Urinary bladder (tissue), 4 donors: ENCODE results near the gene GOSR2. TPM values are rescaled to one million over a fixed set of nuclear protein-coding genes. Genes with fewer than 3 reads are reported as not detected.
A peak's percentile ranks its signal among the peaks of the same experiment; 100 is the strongest.

Experiments
- DNase-seq: peaks from one replicate; pipeline ENCODE4 v3.0.0-alpha.2; 2015; ENCODE audit errors: extremely low spot score
- H3K27ac ChIP-seq: one replicate; pipeline ENCODE4 v1.5.1; 2013; ENCODE audit warnings: low read depth, mild to moderate bottlenecking, moderate library complexity
- H3K36me3 ChIP-seq: one replicate; pipeline ENCODE4 v1.6.1; 2013; ENCODE audit warnings: mild to moderate bottlenecking, moderate library complexity; ENCODE audit not compliant: insufficient read depth
- H3K4me1 ChIP-seq: one replicate; pipeline ENCODE4 v1.6.1; 2013; ENCODE audit warnings: mild to moderate bottlenecking, moderate library complexity; ENCODE audit not compliant: insufficient read depth
- H3K4me3 ChIP-seq: one replicate; pipeline ENCODE4 v1.5.1; 2013; ENCODE audit warnings: low read depth, low read length
- WGBS: extraction: QIAGEN DNeasy Blood & Tissue Kit; methylation state at CpG from one replicate; pipeline ENCODE4 v1.1.7; 2013; 5-methylcytosine and 5-hydroxymethylcytosine counted together
- polyA plus RNA-seq: library from polyadenylated mRNA; stranded (reverse); fragments of 200-250 nt; gene quantifications from one replicate; pipeline ENCODE4 v1.2.3, GENCODE V29; 2013
- total RNA-seq: library from RNA; depleted of rRNA; stranded (reverse); fragments of >200 nt; gene quantifications from one replicate; pipeline ENCODE4 v1.2.3, GENCODE V29; 2014
- donor health status: healthy with polysubstance abuse.
- donor health status: healthy.

GOSR2 gene
- total RNA-seq (45.9 TPM), polyA plus RNA-seq (34.4 TPM)

- WGBS = under 1% methylated on average over 52 of the region's 52 CpGs
- Histone ChIP-seq H3K4me1 (no peaks in the 10 kb centered on the region), H3K27ac (peak within 1 kb of the TSS; percentile 99), H3K4me3 (peak within 1 kb of the TSS; percentile 86), H3K36me3 (no peaks in the 10 kb centered on the region)
- DNase-seq = peak; percentile 87
Measured at GRCh38 chr17:46922804-46923635, at the start of gene GOSR2. Gene GOSR2, plus strand, starts transcription at chr17:46923160. Its CDS starts 33 bp downstream, at chr17:46923193.

GRCh38 chr17:46873941-46874645 is 48.9 kb upstream of the GOSR2 start:
- WGBS = 80% methylated on average over 7 of the region's 7 CpGs
- H3K36me3 ChIP-seq = no peaks in the 10 kb centered on the region
- H3K27ac ChIP-seq = no peak overlapping the region
- no peak overlapping the region for H3K4me3 ChIP-seq
- no peak for DNase-seq
- no peaks in the 10 kb centered on the region for H3K4me1 ChIP-seq

DNA sequence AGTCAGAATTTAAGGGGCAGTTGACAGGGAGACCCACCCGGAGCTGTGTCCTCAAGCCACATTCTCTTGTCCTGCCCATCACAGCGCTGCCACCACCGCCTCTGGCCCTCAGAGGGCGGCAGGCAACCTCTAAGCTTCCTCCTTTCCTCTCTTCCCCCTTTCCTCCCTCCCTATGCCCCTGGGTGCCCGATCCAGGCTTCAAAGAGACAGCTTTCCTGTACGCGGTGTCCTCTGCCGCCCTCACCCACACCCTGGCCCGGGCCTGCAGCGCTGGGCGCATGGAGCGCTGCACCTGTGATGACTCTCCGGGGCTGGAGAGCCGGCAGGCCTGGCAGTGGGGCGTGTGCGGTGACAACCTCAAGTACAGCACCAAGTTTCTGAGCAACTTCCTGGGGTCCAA is 48.1 kb upstream of the GOSR2 start:
- WGBS = 87% methylated on average over 16 of the region's 16 CpGs
- Histone ChIP-seq H3K4me1 (no peaks in the 10 kb centered on the region), H3K27ac (no peak overlapping the region), H3K36me3 (no peaks in the 10 kb centered on the region), H3K4me3 (no peak overlapping the region)
- DNase-seq = no peak

DNA sequence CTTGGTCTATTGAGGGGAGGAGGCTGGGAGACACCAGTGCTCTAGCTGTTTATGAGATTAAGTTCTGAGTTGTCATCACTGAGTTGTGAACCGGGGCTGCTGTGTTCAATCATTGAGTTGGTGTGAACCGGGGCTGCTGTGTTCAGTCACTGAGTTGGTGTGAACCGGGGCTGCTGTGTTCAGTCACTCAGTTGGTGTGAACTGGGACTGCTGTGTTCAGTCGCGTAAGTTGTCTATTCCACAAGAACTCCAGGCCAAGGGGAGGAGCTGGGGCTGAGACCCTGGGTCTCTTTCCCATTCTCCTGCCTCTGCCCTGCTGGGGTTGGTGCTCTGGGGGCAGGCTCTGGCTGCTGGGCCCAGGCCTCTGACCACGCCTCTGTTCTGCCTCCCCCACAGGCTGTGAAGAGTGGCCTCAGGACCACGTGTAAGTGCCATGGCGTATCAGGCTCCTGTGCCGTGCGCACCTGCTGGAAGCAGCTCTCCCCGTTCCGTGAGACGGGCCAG is 47.1 kb upstream of the GOSR2 start:
- Histone ChIP-seq H3K4me1 (no peaks in the 10 kb centered on the region), H3K36me3 (no peaks in the 10 kb centered on the region), H3K27ac (no peak overlapping the region), H3K4me3 (no peak overlapping the region)
- 82% methylated on average over 13 of the region's 13 CpGs for WGBS
- no peak for DNase-seq

- no peak for DNase-seq
- no peaks in the 10 kb centered on the region for H3K4me1 ChIP-seq
- H3K36me3 ChIP-seq = no peaks in the 10 kb centered on the region
- no peak overlapping the region for H3K27ac ChIP-seq
- no peak overlapping the region for H3K4me3 ChIP-seq
- 61% methylated on average over 12 of the region's 12 CpGs for WGBS
Measured at GRCh38 chr17:46876353-46876887, 46.5 kb upstream of the GOSR2 start.

- 75% methylated on average over 4 of the region's 4 CpGs for WGBS
- no peak overlapping the region for H3K27ac ChIP-seq
- H3K4me3 ChIP-seq = no peak overlapping the region
- DNase-seq = no peak
- H3K36me3 ChIP-seq = no peaks in the 10 kb centered on the region
- no peaks in the 10 kb centered on the region for H3K4me1 ChIP-seq
Measured at GRCh38 chr17:46876926-46877325, 46.0 kb upstream of the GOSR2 start.

- Histone ChIP-seq H3K27ac (no peak overlapping the region), H3K4me3 (no peak overlapping the region), H3K36me3 (no peaks in the 10 kb centered on the region), H3K4me1 (no peaks in the 10 kb centered on the region)
- WGBS = 68% methylated on average over 6 of the region's 6 CpGs
- no peak for DNase-seq
Measured at GRCh38 chr17:46877466-46877865, 45.5 kb upstream of the GOSR2 start.

GRCh38 chr17:46878055-46878454 is 44.9 kb upstream of the GOSR2 start:
- DNase-seq = no peak

GRCh38 chr17:46879101-46879500 is 43.9 kb upstream of the GOSR2 start:
- H3K36me3 ChIP-seq = no peaks in the 10 kb centered on the region
- H3K4me1 ChIP-seq = no peaks in the 10 kb centered on the region
- no peak for DNase-seq
- H3K4me3 ChIP-seq = no peak overlapping the region
- 75% methylated on average over 7 of the region's 7 CpGs for WGBS
- no peak overlapping the region for H3K27ac ChIP-seq

More at GRCh38 chr17:46878055-46878454, 44.9 kb upstream of the GOSR2 start:
- H3K4me1 ChIP-seq = no peaks in the 10 kb centered on the region
- no peak overlapping the region for H3K4me3 ChIP-seq
- H3K27ac ChIP-seq = no peak overlapping the region
- WGBS = 59% methylated on average over 6 of the region's 6 CpGs
- no peaks in the 10 kb centered on the region for H3K36me3 ChIP-seq

DNA sequence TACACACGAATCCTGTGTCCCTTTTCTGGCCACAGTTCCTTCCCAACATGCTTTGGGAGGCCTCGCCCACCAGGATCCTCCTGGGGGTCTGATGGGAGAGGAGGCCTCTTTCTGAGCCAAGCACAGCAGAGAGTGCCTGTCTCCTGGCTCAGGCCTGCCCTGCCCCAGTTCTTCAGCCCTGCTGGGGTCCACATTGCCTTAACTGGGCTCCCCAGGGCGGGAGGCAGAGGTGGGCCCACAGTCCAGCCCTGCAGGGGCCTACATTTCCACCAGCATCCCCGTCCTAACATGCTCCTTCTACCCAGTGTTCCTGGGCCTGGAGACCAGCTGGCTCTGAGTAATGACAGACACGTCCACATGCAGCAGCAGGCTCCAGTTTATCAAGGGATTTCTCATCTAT is 41.9 kb upstream of the GOSR2 start:
- WGBS = 70% methylated on average over 5 of the region's 5 CpGs
- H3K4me1 ChIP-seq = no peaks in the 10 kb centered on the region
- H3K36me3 ChIP-seq = no peaks in the 10 kb centered on the region
- H3K27ac ChIP-seq = no peak overlapping the region
- no peak overlapping the region for H3K4me3 ChIP-seq
- DNase-seq = no peak

DNA sequence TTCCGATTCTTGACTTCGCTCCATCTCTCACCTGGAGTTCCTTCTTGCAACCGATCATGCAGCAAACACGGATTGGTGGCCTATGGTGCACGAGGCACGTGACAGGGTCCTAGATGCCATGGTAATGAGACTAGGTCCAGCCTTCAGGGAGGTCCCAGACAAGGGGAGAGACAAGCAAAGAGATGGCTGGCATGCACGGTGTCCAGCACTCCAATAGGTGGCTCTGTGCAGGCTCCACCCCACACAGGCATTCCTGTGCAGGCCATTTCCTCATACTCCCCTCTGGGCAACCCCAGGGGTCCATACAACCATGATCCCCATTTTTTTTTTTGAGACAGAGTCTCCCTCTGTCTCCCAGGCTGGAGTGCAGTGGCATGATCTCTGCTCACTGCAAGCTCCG is 40.3 kb upstream of the GOSR2 start:
- no peak overlapping the region for H3K4me3 ChIP-seq
- WGBS = 84% methylated on average over 8 of the region's 8 CpGs
- H3K4me1 ChIP-seq = no peaks in the 10 kb centered on the region

GRCh38 chr17:46883871-46884520 is 39.0 kb upstream of the GOSR2 start:
- H3K4me3 ChIP-seq = no peak overlapping the region
- 34% methylated on average over 19 of the region's 19 CpGs for WGBS
- DNase-seq = no peak
- H3K27ac ChIP-seq = no peak overlapping the region
- no peaks in the 10 kb centered on the region for H3K4me1 ChIP-seq
- H3K36me3 ChIP-seq = no peaks in the 10 kb centered on the region

More for the DNA sequence above, 40.3 kb upstream of the GOSR2 start:
- H3K27ac ChIP-seq = no peak overlapping the region
- no peaks in the 10 kb centered on the region for H3K36me3 ChIP-seq
- DNase-seq = no peak

GRCh38 chr17:46884552-46884951 is 38.4 kb upstream of the GOSR2 start:
- WGBS = 77% methylated on average over 7 of the region's 7 CpGs
- H3K36me3 ChIP-seq = no peaks in the 10 kb centered on the region
- no peak overlapping the region for H3K4me3 ChIP-seq
- no peak overlapping the region for H3K27ac ChIP-seq
- no peak for DNase-seq
- H3K4me1 ChIP-seq = no peaks in the 10 kb centered on the region
